CD4-positive, alpha-beta T cell treated with Interleukin-10 for 1 hour (primary cell): Measurements from ENCODE around the gene FIGNL1.

ENCODE experiments used
- DNase-seq: peaks from one replicate; pipeline ENCODE4 v3.0.0-alpha.2; 2020

FIGNL1 gene

GRCh38 chr7:50394315-50394714, 55.8 kb downstream of the FIGNL1 start:
- DNase-seq: no peak
